ENCODE results near the gene TMIE. TPM values are rescaled to one million over a fixed set of nuclear protein-coding genes. Genes with fewer than 3 reads are reported as not detected.

The TMIE gene
- total RNA-seq, 2 donors from 2014 or later: not detected

DNA sequence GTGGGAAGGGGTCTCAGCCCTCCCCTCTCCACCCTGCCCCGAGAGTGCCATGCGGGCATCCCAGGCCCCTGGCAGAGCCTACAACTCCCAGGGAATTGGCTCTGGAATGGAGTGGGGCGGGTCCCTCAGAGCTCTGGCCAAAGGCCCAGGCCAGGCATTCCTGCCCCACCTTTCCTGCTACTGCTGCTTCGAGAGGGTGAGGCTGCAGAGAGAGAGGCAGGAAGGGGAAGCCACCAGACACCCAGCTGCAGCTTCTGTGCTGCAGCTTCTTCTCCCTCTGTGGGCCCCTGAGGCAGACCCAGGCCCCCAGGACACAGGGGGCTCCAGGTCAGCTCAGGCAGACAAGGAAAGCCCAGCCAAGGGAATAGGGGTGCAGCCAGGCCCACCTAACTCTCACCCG is 10.4 kb upstream of the TMIE start:
- peaks cover 30 to 49% of the 10 kb centered on the region in 2 donors for H3K4me1 ChIP-seq (ENCODE audit: control insufficient read depth in 1 of 2, low read depth in 2 of 2)
- no peak overlapping the region for H3K4me3 ChIP-seq
- H3K36me3 ChIP-seq: peaks cover 4% of the 10 kb centered on the region
- H3K9me3 ChIP-seq: no peaks in the 10 kb centered on the region
- ATAC-seq (ENCODE audit: insufficient number of reproducible peaks, low FRiP score, low read depth) (no peak), DNase-seq (ENCODE audit: low spot score) (no peak)
- H3K27me3 ChIP-seq (replicated peaks; ENCODE audit: insufficient read depth): no peaks in the 10 kb centered on the region
- no peak overlapping the region for H3K27ac ChIP-seq
- TF ChIP-seq, protein P1, sequence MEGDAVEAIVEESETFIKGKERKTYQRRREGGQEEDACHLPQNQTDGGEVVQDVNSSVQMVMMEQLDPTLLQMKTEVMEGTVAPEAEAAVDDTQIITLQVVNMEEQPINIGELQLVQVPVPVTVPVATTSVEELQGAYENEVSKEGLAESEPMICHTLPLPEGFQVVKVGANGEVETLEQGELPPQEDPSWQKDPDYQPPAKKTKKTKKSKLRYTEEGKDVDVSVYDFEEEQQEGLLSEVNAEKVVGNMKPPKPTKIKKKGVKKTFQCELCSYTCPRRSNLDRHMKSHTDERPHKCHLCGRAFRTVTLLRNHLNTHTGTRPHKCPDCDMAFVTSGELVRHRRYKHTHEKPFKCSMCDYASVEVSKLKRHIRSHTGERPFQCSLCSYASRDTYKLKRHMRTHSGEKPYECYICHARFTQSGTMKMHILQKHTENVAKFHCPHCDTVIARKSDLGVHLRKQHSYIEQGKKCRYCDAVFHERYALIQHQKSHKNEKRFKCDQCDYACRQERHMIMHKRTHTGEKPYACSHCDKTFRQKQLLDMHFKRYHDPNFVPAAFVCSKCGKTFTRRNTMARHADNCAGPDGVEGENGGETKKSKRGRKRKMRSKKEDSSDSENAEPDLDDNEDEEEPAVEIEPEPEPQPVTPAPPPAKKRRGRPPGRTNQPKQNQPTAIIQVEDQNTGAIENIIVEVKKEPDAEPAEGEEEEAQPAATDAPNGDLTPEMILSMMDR (IDR thresholded peaks at IDR 0.05): no peak

DNA sequence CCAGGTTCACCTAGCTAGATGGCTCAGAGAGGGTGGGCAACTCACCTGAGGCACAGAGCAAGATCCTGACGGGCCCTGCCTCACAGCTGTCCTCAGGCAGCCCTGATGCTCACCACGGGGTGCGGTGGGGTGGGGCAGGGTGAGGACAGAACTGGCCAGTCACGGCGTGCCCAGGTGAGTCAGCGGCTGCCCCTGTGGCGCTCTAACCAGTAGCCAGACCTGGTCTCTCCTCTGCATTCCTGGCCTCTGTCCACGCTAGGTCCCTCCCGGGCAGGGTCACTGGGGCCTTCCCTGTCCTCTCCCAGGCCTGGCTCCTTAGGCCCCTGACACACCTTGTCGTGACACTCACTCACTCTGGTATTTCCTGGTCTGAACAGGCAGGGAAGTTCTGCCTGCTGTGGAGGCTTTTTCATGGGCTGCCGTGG is 8.6 kb upstream of the TMIE start:
- H3K27me3 ChIP-seq (replicated peaks; ENCODE audit: insufficient read depth): no peaks in the 10 kb centered on the region
- peak overlapping the region; percentile 78 to 85 for H3K27ac ChIP-seq
- H3K4me3 ChIP-seq: peak overlapping the region; percentile 95
- no peak for ATAC-seq (ENCODE audit: insufficient number of reproducible peaks, low FRiP score, low read depth)
- DNase-seq (ENCODE audit: low spot score): no peak
- peaks cover 2% of the 10 kb centered on the region for H3K36me3 ChIP-seq
- H3K9me3 ChIP-seq: no peaks in the 10 kb centered on the region
- TF ChIP-seq, protein P1 (IDR thresholded peaks at IDR 0.05): no peak
- peaks cover 42 to 66% of the 10 kb centered on the region in 2 donors for H3K4me1 ChIP-seq (ENCODE audit: control insufficient read depth in 1 of 2, low read depth in 2 of 2)

DNA sequence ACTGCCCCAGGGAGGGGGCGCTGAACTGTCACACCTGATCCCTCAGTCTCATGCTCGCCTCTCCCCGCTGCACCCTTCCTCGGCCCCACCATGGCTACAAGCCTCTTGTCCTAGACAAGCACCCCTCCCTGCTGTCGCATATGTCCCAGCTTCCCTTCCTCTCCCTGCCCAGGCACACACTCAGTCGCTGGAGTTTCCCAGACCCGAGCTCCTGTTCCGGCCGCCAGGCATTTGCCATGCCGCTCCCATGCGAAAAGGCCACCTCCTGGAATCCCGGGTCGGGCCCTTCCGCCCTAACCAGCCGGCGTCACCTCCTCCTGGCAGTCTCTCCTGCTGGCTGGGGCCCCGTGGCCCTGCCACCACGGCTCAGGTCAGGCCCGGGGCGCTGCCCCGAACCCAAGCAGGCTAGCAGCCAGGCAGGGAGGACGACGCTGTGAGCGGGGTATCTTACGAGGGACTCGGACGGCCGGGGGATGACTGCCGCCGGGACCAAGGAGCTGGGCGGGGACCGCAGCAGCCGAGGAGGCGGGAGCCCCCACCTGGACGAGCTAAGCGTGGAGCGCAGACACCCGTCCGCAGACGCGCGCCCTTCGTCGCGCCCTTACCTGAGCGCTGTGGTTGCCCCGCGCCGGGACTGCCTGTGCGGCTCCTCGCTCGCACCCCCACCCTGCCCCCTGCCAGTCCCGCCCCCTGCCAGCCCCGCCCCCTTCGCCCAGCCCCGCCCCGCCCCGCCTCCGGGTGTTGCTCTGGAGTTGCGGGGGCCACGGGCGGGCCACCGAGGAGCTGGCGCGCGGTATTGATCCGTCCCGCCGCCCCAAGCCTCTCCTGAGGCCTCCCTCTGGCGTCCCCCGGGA is 7.9 kb upstream of the TMIE start, which contains the start of gene ALS2CL:
ALS2CL (minus strand) TSS at position 642 of the 854 bp plus-strand sequence. CDS start 4,239 bp downstream, outside the sequence.
- H3K4me1 ChIP-seq (ENCODE audit: control insufficient read depth in 1 of 2, low read depth in 2 of 2): peaks cover 42 to 66% of the 10 kb centered on the region in 2 donors
- TF ChIP-seq, protein P1 (IDR thresholded peaks at IDR 0.05): no peak

DNA sequence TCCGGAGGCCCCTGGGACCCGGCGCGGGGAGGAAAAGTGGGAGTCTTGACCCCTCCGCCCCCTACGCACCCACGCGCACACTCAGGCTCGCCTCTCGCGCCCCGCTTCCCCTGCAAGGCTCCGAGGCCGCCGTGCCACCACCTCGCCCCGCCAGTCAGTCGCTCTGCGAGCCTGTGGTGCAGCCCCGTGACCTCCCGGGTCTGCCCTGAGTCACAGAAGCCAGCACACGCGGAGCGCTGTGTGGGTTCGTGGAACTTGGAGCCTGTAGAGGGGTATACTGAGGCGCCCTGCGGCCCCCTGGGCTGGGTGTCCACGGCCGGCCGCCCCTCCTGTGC is 7.3 kb upstream of the TMIE start:
- no peak for ATAC-seq (ENCODE audit: insufficient number of reproducible peaks, low FRiP score, low read depth)
- no peaks in the 10 kb centered on the region for H3K27me3 ChIP-seq (replicated peaks; ENCODE audit: insufficient read depth)
- no peaks in the 10 kb centered on the region for H3K36me3 ChIP-seq
- peak overlapping the region; percentile 78 to 85 for H3K27ac ChIP-seq
- peaks cover 42 to 66% of the 10 kb centered on the region in 2 donors for H3K4me1 ChIP-seq (ENCODE audit: control insufficient read depth in 1 of 2, low read depth in 2 of 2)
- DNase-seq (ENCODE audit: low spot score): no peak
- TF ChIP-seq, protein P1 (IDR thresholded peaks at IDR 0.05): no peak
- H3K4me3 ChIP-seq: peak overlapping the region; percentile 95
- no peaks in the 10 kb centered on the region for H3K9me3 ChIP-seq

More for the DNA sequence above, 7.9 kb upstream of the TMIE start, which contains the start of gene ALS2CL:
- H3K9me3 ChIP-seq: no peaks in the 10 kb centered on the region
- ATAC-seq (ENCODE audit: insufficient number of reproducible peaks, low FRiP score, low read depth) (peak; percentile 33), DNase-seq (ENCODE audit: low spot score) (no peak)
- H3K4me3 ChIP-seq: peak within 1 kb of the TSS; percentile 95
- no peaks in the 10 kb centered on the region for H3K27me3 ChIP-seq (replicated peaks; ENCODE audit: insufficient read depth)
- H3K36me3 ChIP-seq: no peaks in the 10 kb centered on the region
- H3K27ac ChIP-seq: peak within 1 kb of the TSS; percentile 78 to 85

DNA sequence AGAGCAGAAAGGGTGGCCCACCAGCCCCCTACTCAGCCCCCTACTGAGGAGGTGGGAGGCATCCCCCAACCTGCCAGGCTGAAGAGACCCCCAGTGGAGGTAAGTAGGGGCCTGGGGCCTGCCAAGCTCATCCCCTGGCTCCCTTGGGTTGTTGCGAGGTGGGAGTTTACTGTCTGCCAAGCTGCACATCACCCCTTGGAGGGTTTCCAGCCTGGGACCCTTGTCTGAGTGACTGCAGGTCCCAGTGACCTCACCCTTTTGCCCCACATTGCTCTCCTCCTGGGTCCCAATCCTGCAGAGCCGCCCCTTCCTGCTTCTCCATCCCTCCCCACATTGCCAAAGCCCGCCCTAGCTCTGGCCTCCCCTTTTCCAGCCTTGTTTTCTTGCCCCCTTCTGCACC is 6.7 kb upstream of the TMIE start:
- ATAC-seq (ENCODE audit: insufficient number of reproducible peaks, low FRiP score, low read depth): no peak
- Histone ChIP-seq H3K4me1 (ENCODE audit: control insufficient read depth in 1 of 2, low read depth in 2 of 2) (peaks cover 46 to 66% of the 10 kb centered on the region in 2 donors), H3K9me3 (no peaks in the 10 kb centered on the region), H3K4me3 (no peak overlapping the region), H3K27me3 (replicated peaks; ENCODE audit: insufficient read depth) (no peaks in the 10 kb centered on the region), H3K27ac (peak overlapping the region; percentile 78 to 85), H3K36me3 (no peaks in the 10 kb centered on the region)
- no peak for DNase-seq (ENCODE audit: low spot score)
- TF ChIP-seq, protein P1 (IDR thresholded peaks at IDR 0.05): no peak
